ENCODE measurements around the gene RNF13.

DNA sequence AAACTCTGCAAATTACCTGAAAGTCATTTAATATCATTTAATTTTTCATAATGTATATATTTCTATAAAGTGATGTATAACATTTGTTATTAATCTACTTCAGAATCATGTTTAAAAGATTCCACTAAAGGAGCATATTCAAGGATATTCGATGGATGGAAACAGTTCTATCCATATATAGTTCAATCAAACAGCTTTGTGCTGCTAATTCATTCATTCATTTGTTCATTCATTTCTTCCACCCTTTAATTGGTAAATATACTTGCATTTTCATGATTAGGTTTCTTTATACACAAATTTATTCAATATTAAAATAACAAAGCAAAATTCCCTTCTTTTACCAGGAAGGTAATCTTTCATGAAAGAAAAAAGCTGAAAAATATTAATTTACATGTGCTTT is 64.7 kb downstream of the RNF13 start:
- TF ChIP-seq, protein P1, sequence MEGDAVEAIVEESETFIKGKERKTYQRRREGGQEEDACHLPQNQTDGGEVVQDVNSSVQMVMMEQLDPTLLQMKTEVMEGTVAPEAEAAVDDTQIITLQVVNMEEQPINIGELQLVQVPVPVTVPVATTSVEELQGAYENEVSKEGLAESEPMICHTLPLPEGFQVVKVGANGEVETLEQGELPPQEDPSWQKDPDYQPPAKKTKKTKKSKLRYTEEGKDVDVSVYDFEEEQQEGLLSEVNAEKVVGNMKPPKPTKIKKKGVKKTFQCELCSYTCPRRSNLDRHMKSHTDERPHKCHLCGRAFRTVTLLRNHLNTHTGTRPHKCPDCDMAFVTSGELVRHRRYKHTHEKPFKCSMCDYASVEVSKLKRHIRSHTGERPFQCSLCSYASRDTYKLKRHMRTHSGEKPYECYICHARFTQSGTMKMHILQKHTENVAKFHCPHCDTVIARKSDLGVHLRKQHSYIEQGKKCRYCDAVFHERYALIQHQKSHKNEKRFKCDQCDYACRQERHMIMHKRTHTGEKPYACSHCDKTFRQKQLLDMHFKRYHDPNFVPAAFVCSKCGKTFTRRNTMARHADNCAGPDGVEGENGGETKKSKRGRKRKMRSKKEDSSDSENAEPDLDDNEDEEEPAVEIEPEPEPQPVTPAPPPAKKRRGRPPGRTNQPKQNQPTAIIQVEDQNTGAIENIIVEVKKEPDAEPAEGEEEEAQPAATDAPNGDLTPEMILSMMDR (IDR thresholded peaks at IDR 0.05) = no peak
- TF ChIP-seq ZFX (IDR thresholded peaks at IDR 0.05; ENCODE audit: borderline replicate concordance) = no peak
